HepG2 (cell line): ENCODE measurements around the gene ZBTB32. TPM values are rescaled to one million over a fixed set of nuclear protein-coding genes. Genes with fewer than 3 reads are reported as not detected.
"Not testable (repeated sequence)": the region's sequence is repeated elsewhere in the genome, so short reads cannot be mapped to it uniquely, and the experiment has no call there.

ENCODE experiments used
- ATAC-seq: fragments of 200-7000 bp; cut with Tn5 transposase; 3 replicates; pipeline ENCODE4 v1.9.1; 2020; ENCODE audit warnings: mild to moderate bottlenecking, moderate library complexity
- BruUV-seq: library from RNA; stranded (reverse); fragments of 400-500 nt; replicated peaks from 2 replicates; lab custom pipeline; 2021; lab: Mats Ljungman, UMichigan
- CTCF ChIA-PET: fragments of 300-600 bp; formaldehyde crosslinking; extraction: SDS; loops from one replicate; lab custom pipeline; 2021; ENCODE audit warnings: low total read pairs, inconsistent platforms, low intra/inter-chr PET ratio; lab: Yijun Ruan, JAX
- POLR2A ChIA-PET: fragments of 350-600 bp; sonication (Branson Sonifier 250); formaldehyde crosslinking; loops from one replicate; lab custom pipeline; 2020; ENCODE audit warnings: antibody characterized with exemption, inconsistent platforms; lab: Yijun Ruan, JAX
- DNase-seq: peaks from one replicate; pipeline ENCODE4 v3.0.0-alpha.2; 2015; ENCODE audit warnings: low spot score
- FAIRE-seq: peaks from 3 replicates; lab custom pipeline; 2011; peaks lifted over from hg19 to GRCh38; lab: Jason Lieb, UNC
- H2AFZ ChIP-seq: one replicate; pipeline ENCODE4 v1.6.1; 2011; ENCODE audit warnings: low read length, inconsistent platforms
- H3K27ac ChIP-seq: fragments of 300-600 bp; 3 replicates; pipeline ENCODE4 v1.8.0; 2011; ENCODE audit warnings: mixed run types, mild to moderate bottlenecking, mixed read lengths, low read length, inconsistent platforms; ENCODE audit not compliant: insufficient read depth; ENCODE audit errors: extremely low read length
- H3K27me3 ChIP-seq, 2 experiments: fragments of 200-600 bp in 1 of 2; 2 replicates in 1 of 2; 3 replicates in 1 of 2; pipeline versions ENCODE4 v1.6.0 to v1.8.0; 2011; ENCODE audit warnings: low read length in 2 of 2, mild to moderate bottlenecking in 2 of 2, moderate library complexity in 2 of 2, inconsistent platforms in 1 of 2; ENCODE audit not compliant: insufficient read depth in 2 of 2, control insufficient read depth in 1 of 2
- H3K36me3 ChIP-seq, 2 experiments: fragments of 200-600 bp in 1 of 2; replicated peaks in 1 of 2; 2 replicates in 1 of 2; 3 replicates in 1 of 2; pipeline versions ENCODE4 v1.5.1 to v1.8.0; 2011; ENCODE audit warnings: low read length in 2 of 2, inconsistent platforms in 1 of 2; ENCODE audit not compliant: insufficient read depth in 2 of 2, control insufficient read depth in 1 of 2
- H3K4me1 ChIP-seq: 2 replicates; pipeline ENCODE4 v1.5.1; 2012; ENCODE audit warnings: low read length, inconsistent platforms; ENCODE audit not compliant: insufficient read depth
- H3K4me2 ChIP-seq: 2 replicates; pipeline ENCODE4 v1.6.0; 2011; ENCODE audit warnings: low read depth, low read length, inconsistent platforms
- H3K4me3 ChIP-seq, 3 experiments: fragments of 200-600 bp in 1 of 3; sonication (generic), shearing (Covaris generic) in 1 of 3; replicated peaks in 1 of 3; 2 replicates each; pipeline ENCODE4 v1.5.1; 2011 to 2016; ENCODE audit warnings: low read length in 3 of 3, inconsistent platforms in 2 of 3, low read depth in 2 of 3, mild to moderate bottlenecking in 2 of 3, control low read depth in 1 of 3, mixed read lengths in 1 of 3; ENCODE audit not compliant: insufficient read depth in 1 of 3
- H3K79me2 ChIP-seq: one replicate; pipeline ENCODE4 v1.6.1; 2011; ENCODE audit warnings: low read length, inconsistent platforms; ENCODE audit not compliant: insufficient read depth
- H3K9ac ChIP-seq: 2 replicates; pipeline ENCODE4 v1.6.0; 2011; ENCODE audit warnings: mild to moderate bottlenecking, low read depth, low read length, inconsistent platforms; ENCODE audit not compliant: insufficient read depth
- H3K9me3 ChIP-seq: 2 replicates; pipeline ENCODE4 v1.5.1; 2012; ENCODE audit warnings: mild to moderate bottlenecking, low read length
- H4K20me1 ChIP-seq: 2 replicates; pipeline ENCODE4 v1.6.0; 2011; ENCODE audit warnings: inconsistent platforms, mild to moderate bottlenecking, low read length, moderate library complexity; ENCODE audit not compliant: insufficient read depth
- DDIT3 ChIP-seq: sonication (generic); formaldehyde crosslinking; IDR thresholded peaks from 2 replicates; pipeline ENCODE4 v1.4.0; 2020; ENCODE audit warnings: mild to moderate bottlenecking, missing genetic modification reagents
- NONO ChIP-seq, 2 experiments: fragments of 450-650 bp in 1 of 2; sonication (generic) in 1 of 2; formaldehyde crosslinking in 1 of 2; IDR thresholded peaks in 1 of 2; conservative IDR thresholded peaks in 1 of 2; 2 replicates each; pipeline versions ENCODE4 v1.6.1 to v1.8.0; 2017 to 2022; ENCODE audit warnings: mild to moderate bottlenecking in 1 of 2, missing genetic modification reagents in 1 of 2, moderate library complexity in 1 of 2
- SYNCRIP ChIP-seq: fragments of 200-400 bp; formaldehyde crosslinking; IDR thresholded peaks from 2 replicates; pipeline ENCODE4 v1.6.1; 2018; ENCODE audit warnings: mild to moderate bottlenecking, low read depth, low read length; ENCODE audit not compliant: insufficient read depth
- TIGD3 ChIP-seq: sonication (generic); formaldehyde crosslinking; IDR thresholded peaks from 2 replicates; pipeline ENCODE4 v1.5.1; 2020; ENCODE audit warnings: mild to moderate bottlenecking, missing genetic modification reagents, borderline replicate concordance
- WGBS: methylation state at CpG from one replicate; pipeline ENCODE4 v1.1.6; 2017; ENCODE audit warnings: low lambda C conversion rate; 5-methylcytosine and 5-hydroxymethylcytosine counted together
- in situ Hi-C: cut with HindIII; loops from 2 replicates; pipeline ENCODE4 v1.10.0; 2017; ENCODE audit warnings: low pct_unique_long_range_greater_than_20kb; ENCODE audit not compliant: extremely low pct_ligation_motif_present
- intact Hi-C: fragments of 100-400 bp; cut with micrococcal nuclease; formaldehyde crosslinking; loops from one replicate; pipeline ENCODE4 v1.10.0; 2022; ENCODE audit not compliant: unreplicated experiment
- polyA plus RNA-seq, 8 experiments: library from polyadenylated mRNA; depleted of rRNA in 3 of 8; stranded (reverse) in 7 of 8; unstranded in 1 of 8; fragments of >200 nt; fragmentation: Illumina TruSeq in 4 of 8; extraction: Trizol in 4 of 8; gene quantifications; 2 replicates each; pipeline versions ENCODE4 v1.2.1 to v1.2.3, GENCODE V29; 2011 to 2016; ENCODE audit warnings: low read depth in 4 of 8, missing spikeins in 1 of 8, mixed read lengths in 1 of 8; ENCODE audit not compliant: insufficient read depth in 1 of 8
- total RNA-seq, 5 experiments: library from RNA; depleted of rRNA; stranded (reverse); fragments of >200 nt; fragmentation: Illumina TruSeq; extraction: Trizol; gene quantifications; 2 replicates each; pipeline ENCODE4 v1.2.3, GENCODE V29; 2016; ENCODE audit warnings: low read depth in 1 of 5

Gene ZBTB32
- total and polyA plus RNA-seq, 2 of the 13 experiments (the other 11 are each of a cell fraction or from before 2014, with no cell fraction given) = not detected

GRCh38 chr19:35723671-35724070, 19.3 kb downstream of the ZBTB32 start (continued):
- TF ChIP-seq DDIT3 (CRISPR knock-in tag) = no peak
- TF ChIP-seq NONO (IDR thresholded peaks at IDR 0.05) = no peak
- TF ChIP-seq NONO (CRISPR knock-in tag; conservative IDR thresholded peaks at IDR 0.05) = no peak
- TF ChIP-seq SYNCRIP = no peak
- no peak for TF ChIP-seq TIGD3 (CRISPR knock-in tag)
- TF ChIP-seq, all 625 proteins: peak for 0

GRCh38 chr19:35724132-35724531, 19.8 kb downstream of the ZBTB32 start:
- H3K4me1 ChIP-seq, ATAC-seq, H4K20me1 ChIP-seq, H3K27ac ChIP-seq, in situ Hi-C loops, CTCF ChIA-PET, DNase-seq, intact Hi-C loops, H3K9ac ChIP-seq, H3K9me3 ChIP-seq, BruUV-seq, H3K4me2 ChIP-seq, H2AFZ ChIP-seq, FAIRE-seq, H3K27me3 ChIP-seq, H3K4me3 ChIP-seq: not testable (repeated sequence)
- peaks cover 11% of the 10 kb centered on the region for H3K79me2 ChIP-seq
- peaks cover 58 to 84% of the 10 kb centered on the region in 2 experiments for H3K36me3 ChIP-seq
- POLR2A ChIA-PET = interaction anchor here (1.6 kb wide), 1 partner anchor 16 kb away, joined by 5 read pairs; no protein-coding TSS in a partner anchor
- 100% methylated on average over 7 of the region's 7 CpGs for WGBS
